H7 (cell line): ENCODE measurements around the gene JMJD8. TPM values are rescaled to one million over a fixed set of nuclear protein-coding genes. Genes with fewer than 3 reads are reported as not detected.

ENCODE experiments used
- DNase-seq: peaks from one replicate; pipeline ENCODE4 v3.0.0; 2012
- H3K27me3 ChIP-seq: 2 replicates; pipeline ENCODE4 v1.6.0; 2011; ENCODE audit warnings: mild to moderate bottlenecking, low read length; ENCODE audit not compliant: control insufficient read depth, insufficient read depth
- H3K36me3 ChIP-seq: replicated peaks from 2 replicates; pipeline ENCODE4 v1.5.1; 2011; ENCODE audit warnings: low read length; ENCODE audit not compliant: control insufficient read depth, insufficient read depth
- H3K4me3 ChIP-seq: 2 replicates; pipeline ENCODE4 v1.5.1; 2011; ENCODE audit warnings: low read depth, mild to moderate bottlenecking, control low read depth, low read length, moderate library complexity; ENCODE audit not compliant: insufficient read depth
- total RNA-seq: library from RNA; depleted of rRNA; stranded (reverse); fragments of >200 nt; shearing (Covaris generic); gene quantifications from 2 replicates; pipeline ENCODE4 v1.2.3, GENCODE V29; 2014

Gene JMJD8
- total RNA-seq, 1 experiment from 2014 or later = 88.2 TPM

DNA sequence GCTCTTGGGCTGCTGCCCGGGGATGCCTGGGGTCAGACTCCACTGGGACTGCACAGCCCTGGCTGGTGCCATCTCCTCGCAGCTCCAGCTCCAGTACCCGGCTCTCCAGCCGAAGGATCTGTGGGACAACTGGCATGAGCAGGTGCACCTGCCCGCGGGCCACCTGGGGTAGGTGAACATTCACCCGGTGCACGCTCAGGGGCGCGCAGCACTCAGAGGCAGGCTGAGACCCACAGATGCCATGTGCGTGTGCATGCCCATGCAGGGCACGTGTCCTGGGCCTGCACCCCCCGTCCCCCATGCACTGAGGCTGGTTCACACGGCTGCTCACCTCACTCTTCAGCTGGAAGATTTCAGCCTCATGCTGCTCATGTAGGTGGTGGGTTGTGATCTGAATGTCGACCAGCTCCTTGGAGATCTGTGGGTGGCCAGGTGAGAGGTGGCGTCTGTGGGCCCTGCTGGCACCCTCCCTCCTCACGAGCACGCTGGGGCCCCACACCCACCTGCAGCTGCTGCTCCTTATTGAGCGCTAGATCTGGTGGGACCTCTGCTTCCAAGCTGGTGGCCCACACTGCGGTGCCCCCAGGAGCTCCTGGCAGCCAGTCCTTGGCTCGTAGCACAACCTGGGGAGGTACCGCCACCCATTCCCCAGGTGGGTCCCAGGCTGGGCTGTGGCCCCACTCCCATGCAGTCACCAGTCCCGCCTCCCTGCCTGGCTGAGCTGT lies 41.5 kb upstream of the JMJD8 start:
- Histone ChIP-seq H3K27me3 (peaks cover 20% of the 10 kb centered on the region), H3K36me3 (no peaks in the 10 kb centered on the region), H3K4me3 (no peak overlapping the region)
- no peak for DNase-seq

DNA sequence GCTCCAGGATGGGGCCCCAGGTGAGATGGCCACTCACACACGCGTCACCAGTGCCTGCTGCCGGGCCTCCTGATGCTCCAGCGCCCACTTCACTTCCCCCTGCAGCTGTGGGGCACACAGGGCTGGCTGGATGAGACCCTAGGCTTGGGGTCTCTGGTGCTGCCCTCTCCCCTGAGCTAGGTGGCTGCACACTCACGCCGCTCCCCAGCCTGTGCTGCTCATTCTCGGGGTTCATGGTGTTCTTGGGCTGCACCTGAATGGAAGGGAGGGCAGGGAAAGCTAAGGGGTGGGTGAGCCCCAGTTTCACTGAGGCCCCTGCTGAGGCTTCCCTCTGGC lies 40.9 kb upstream of the JMJD8 start:
- no peak for DNase-seq
- H3K4me3 ChIP-seq = no peak overlapping the region

DNA sequence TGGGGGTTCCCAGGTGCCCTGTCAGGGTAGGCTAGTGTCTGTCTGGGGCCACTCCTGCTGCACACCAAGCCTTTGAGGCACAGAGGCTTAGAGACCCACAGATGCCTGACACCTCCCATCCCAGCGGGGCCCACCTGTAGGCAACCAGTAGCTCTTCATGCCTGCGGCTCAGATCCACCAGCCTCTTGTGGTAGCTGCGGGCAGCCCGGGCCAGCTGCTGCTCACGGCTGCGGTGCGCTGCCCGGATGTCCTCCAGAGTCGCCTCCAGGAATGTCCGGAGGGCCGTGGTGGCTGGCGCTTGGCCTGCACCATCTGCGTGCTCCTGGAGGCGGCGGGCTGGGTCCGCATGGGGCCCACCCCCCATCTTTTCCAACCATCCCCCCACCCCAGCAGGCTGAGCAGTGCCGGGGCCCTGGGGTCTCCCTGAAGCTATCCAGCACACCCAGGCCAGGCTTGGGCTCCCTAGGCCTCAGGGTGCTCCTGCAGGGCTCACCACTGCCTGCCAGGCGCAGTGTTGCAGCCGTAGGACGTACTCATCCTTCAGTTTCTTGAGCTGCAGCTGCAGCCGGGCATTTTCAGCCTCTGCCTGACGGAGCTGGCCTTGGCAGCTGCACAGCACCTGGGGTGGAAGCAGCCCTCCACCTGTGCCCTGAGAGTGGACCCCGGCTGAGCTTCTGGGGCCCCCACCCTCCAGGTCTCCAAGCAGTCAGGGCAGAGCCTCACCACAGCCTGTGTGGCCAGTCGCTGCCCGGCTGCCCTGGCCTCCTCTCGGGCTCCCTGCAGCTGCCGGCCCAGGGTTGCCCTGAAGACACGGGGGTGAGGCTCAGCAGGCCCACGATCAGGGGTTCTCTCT lies 40.3 kb upstream of the JMJD8 start:
- Histone ChIP-seq H3K27me3 (peaks cover 18% of the 10 kb centered on the region), H3K4me3 (no peak overlapping the region)
- no peak for DNase-seq

More for the DNA sequence above, 40.9 kb upstream of the JMJD8 start:
- Histone ChIP-seq H3K36me3 (no peaks in the 10 kb centered on the region), H3K27me3 (peaks cover 18% of the 10 kb centered on the region)

DNA sequence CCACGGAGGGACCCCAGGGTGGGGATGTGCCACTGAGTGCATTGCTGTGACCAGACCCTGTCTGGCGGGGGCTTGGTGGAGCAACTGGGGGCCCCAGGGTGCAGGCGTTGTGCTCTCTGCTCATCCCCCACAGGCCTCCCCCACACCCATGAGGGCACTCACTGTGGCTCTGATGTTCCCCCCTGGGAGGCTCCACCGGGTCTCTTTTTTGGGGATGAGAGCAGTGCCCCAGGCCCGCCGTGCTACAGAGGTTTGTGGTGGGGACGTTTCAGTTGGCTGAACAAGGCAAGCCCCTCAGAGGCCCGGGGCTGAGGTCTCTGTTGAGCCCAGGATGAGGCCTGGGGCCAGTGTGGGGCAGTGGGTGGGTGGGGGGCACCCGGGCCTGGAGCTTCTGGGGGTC lies 39.6 kb upstream of the JMJD8 start:
- Histone ChIP-seq H3K4me3 (no peak overlapping the region), H3K27me3 (peaks cover 20% of the 10 kb centered on the region), H3K36me3 (no peaks in the 10 kb centered on the region)
- DNase-seq = no peak

More for the DNA sequence above, 40.3 kb upstream of the JMJD8 start:
- H3K36me3 ChIP-seq = no peaks in the 10 kb centered on the region

DNA sequence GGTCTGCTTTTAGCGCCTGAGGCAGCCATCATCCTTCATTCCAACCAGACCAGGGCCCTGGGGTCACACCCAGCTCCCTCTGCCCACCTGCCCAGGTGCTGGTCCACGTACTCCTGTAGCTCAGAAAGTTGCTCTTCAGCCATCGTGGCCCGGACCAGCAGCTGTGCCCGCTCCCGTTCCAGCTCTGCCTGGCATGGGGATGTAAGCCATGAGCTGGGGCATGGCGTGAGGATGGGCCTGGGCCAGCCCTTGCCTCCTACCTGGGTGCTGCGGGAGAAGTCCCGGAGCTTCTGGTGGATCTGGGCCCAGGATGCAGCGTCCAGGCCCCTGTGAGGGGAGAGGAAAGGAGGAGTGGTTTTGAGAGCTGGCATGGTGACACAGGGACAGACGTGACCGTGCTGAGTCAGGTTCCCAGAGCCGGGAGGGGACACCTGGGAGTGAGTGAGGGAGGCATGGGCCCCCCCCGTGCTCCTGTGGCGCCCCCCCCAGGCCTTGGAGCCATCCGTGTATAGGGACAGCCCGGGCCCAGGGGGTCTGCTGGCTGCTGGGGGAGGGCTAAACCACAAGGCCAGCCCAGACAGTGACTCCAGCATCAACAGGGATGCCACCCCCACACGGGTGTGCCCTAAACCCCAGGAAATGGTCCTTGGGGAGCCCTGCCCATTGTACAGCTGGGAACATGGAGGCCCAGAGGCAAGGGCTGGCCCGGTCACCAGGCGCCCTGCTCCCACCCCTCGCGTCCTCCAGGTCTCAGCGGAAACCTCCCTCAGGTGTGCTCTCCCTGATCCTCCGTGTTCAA lies 38.9 kb upstream of the JMJD8 start:
- DNase-seq = no peak
- no peak overlapping the region for H3K4me3 ChIP-seq
- peaks cover 19% of the 10 kb centered on the region for H3K27me3 ChIP-seq
- no peaks in the 10 kb centered on the region for H3K36me3 ChIP-seq

DNA sequence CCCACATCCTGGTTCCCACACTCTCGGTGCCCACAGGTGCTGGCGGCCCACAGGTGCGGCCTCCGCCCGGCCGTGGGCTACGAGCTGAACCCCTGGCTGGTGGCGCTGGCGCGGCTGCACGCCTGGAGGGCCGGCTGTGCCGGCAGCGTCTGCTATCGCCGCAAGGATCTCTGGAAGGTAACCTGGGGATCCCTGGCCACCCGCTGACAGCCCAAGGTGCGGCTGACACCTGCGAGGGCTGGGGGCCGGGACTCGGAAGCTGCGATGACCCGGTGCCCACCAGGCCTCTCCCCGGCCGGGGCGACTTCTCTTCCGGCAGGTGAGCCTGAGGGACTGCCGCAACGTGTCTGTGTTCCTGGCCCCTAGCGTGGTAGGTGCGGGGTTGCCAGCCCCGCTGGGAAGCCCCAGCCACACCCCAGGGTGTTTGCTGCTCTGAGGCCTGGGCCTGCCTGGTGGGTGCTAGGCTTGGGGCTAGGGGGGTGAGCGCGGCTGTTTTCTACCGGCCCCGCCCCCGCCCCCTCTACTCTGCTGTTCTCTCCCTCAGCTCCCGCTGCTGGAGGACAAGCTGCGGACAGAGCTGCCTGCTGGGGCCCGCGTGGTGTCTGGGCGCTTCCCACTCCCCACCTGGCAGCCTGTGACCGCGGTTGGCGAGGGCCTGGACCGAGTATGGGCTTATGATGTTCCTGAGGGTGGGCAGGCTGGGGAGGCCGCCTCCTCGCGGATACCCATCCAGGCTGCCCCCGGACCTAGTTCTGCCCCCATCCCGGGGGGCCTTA lies 37.8 kb upstream of the JMJD8 start:
- Histone ChIP-seq H3K36me3 (no peaks in the 10 kb centered on the region), H3K4me3 (peak overlapping the region; percentile 14), H3K27me3 (peaks cover 14% of the 10 kb centered on the region; the same call in 1 of the 2 replicates)
- no peak for DNase-seq

DNA sequence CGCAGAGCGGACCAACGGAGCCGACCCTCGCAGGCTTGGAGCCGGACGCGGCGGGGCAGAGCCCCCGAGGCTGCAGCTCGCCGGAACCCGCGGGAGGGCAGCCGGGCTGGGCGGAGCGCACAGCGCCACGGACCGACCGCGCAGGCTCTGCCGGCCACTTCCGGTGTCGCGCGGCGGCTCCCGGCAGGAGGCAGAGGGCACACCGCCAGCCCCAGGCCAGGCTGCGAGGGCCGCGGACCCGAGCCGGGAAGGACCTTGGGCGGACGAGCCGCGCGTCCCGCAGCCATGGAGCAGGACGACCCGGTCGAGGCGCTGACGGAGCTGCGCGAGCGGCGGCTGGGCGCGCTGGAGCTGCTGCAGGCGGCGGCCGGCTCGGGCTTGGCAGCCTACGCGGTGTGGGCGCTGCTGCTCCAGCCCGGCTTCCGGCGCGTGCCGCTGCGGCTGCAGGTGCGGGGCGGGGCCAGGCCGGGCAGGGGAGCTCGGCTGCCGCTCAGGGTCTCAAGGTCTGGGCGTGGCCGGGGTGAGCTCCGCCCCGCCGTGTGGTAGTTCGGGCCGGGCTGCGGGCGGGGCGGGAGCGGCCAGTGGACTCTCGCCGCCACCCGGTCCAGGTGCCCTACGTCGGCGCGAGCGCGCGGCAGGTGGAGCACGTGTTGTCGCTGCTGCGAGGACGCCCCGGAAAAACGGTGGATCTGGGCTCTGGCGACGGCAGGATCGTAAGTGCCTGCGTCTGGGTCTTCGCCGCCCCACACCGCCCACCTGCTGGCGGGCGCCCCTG lies 37.0 kb upstream of the JMJD8 start, which contains the start of gene ANTKMT:
TSS of gene ANTKMT (plus strand) at position 157 of the 775 bp plus-strand sequence. CDS start at position 286, 129 bp downstream.
- peak; percentile 99 for DNase-seq
- Histone ChIP-seq H3K4me3 (peak within 1 kb of the TSS; percentile 80), H3K36me3 (no peaks in the 10 kb centered on the region), H3K27me3 (peaks cover 14% of the 10 kb centered on the region; the same call in 1 of the 2 replicates)

DNA sequence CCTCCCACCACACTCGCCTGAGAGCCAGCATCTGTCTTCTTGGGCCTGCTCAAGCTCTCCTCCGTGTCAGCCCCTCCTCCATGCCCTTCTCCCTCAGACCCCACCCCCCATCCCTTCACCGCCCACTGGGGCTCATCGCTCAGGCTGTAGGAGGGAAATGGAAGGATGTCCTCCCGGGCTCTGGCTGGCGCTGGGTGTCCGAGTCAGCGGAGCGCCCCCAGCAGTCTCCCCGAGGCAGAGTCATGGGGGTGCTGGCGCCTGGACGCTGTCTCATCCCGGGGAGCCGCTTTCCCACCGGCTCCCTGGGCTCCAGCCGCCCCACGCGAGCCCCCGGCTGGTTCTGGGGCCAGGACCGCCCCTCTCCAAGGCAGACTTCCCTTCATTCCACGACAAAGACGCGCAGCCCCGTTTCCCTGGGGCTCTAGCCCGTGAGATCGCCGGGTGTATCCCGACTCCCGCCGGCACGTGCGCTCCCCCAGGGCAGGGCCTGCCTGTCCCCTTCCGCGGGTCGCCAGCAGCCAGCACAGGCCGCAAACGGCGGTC lies 36.4 kb upstream of the JMJD8 start:
- H3K4me3 ChIP-seq = peak overlapping the region; percentile 80
- no peaks in the 10 kb centered on the region for H3K36me3 ChIP-seq
- peak; percentile 93 for DNase-seq
- H3K27me3 ChIP-seq = peaks cover 15% of the 10 kb centered on the region

DNA sequence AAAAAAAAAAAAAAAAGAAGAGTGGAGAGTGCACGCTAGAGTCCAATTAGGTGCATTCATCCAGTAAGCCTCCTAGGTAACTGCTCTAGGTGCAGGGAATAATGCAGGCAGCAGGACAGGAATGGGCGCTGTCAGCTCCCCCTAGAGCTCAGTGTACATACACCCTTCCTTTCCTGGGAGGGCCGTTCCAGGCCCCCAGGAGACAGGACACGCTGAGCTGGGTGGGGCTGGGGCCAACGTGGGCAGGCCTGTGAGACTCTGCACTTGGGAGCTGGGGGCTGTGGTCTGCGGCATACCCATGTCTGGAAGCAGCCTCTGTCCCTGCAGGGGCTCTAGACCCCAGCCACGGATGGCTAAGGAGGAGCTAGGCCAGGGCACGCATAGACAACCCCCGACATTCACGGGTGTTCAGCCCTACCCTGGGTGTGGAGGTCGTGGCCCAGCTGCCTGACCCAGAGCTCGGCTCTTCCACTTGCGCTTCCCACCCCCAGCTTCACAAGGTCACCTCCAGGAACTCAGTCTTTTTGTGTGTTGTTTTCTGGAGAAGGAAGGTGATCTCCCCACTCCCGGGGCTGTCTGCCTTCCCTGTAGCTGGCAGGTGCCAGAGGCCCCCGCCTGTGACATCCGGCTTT lies 35.8 kb upstream of the JMJD8 start:
- Histone ChIP-seq H3K27me3 (peaks cover 19% of the 10 kb centered on the region), H3K36me3 (no peaks in the 10 kb centered on the region), H3K4me3 (peak overlapping the region; percentile 80)
- no peak for DNase-seq

DNA sequence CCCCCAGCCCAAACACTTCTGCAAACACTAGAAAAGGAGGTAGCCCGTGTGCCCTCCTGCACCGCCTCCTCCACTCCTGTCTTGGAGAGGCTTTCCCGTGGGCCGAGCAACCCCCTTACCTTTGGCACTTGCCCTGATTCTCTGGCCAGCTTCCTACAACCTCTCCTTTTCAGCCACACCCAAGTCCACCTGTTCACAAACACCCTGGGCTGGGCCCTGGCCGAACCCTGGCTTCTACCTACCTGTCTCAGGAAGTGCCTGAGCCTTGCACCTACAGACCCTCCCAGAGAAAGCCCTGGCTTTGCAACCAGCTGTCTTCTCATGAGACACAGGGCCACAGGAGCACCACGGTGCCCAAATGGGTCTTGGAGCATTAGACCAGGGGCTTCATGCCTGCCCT lies 34.8 kb upstream of the JMJD8 start:
- H3K36me3 ChIP-seq = no peaks in the 10 kb centered on the region
- H3K4me3 ChIP-seq = no peak overlapping the region
- no peak for DNase-seq
- H3K27me3 ChIP-seq = peaks cover 27% of the 10 kb centered on the region

DNA sequence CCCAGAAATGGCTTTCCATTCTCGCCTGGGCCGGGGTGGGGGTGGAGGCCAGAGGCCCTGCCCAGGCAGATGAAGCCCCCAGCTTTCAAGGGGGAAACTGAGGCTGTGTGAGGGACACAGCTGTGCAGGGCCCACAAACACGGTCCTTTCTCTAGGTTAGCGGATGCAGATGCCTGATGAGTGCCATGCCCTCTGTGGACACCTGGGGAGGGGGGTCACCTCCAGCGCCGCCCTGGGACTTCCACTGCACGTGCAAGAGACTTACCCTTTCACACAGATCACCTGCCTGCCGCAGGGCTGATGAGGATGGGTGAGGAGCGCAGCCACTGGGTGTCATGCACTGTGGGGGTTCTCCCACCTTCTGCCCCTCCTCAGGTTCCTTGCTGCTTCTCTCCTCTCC lies 34.3 kb upstream of the JMJD8 start:
- Histone ChIP-seq H3K4me3 (no peak overlapping the region), H3K27me3 (peaks cover 29% of the 10 kb centered on the region), H3K36me3 (no peaks in the 10 kb centered on the region)
- DNase-seq = no peak

DNA sequence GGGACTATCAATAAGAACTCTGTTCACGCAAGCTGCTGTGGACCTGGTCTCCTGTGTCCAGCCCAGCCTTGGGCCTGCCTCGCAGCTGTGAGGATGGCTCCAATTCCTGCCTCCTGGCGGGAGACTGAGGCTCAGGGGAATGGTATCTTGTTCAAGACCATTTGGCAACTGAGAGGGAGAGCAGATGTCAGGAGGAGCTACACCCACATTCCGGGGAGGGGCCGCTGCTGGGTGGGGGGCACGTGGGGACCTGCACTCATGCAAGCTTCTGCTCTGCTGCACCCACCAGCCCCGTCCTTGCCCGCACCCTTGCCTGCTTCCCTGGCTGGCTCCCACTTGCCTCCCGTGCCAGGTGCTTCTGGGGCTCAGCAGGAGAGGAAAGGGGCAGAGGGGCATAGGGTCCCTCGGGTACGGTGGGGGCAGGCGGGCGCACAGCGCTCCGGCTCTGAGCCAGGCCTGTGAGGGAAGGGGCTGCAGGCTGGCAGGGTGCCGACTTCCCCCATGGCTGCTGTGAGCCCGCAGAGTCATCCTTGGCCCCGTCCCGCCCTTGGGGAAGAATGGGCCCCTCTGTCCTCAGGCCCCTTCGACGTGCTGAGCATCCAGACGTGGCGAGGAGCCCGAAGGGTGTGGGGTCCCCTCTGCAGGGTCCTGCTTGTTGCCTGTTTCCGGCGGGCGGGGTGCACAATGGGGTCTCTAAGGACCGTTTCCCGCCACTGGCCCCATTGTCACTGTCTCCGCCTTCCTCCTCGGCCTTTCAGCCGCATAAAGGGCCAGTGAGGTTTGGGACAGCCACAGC lies 33.5 kb upstream of the JMJD8 start:
- Histone ChIP-seq H3K36me3 (no peaks in the 10 kb centered on the region), H3K27me3 (peaks cover 29% of the 10 kb centered on the region), H3K4me3 (no peak overlapping the region)
- no peak for DNase-seq
